22Rv1 (cell line): ENCODE data around the gene JPT1.

Experiments used
- H3K27ac ChIP-seq: fragments of 450-650 bp; 2 replicates; pipeline ENCODE4 v1.5.1; 2017
- CTCF ChIP-seq: fragments of 450-650 bp; IDR thresholded peaks from 2 replicates; pipeline ENCODE4 v1.5.1; 2017; ENCODE audit warnings: mild to moderate bottlenecking
- ZFX ChIP-seq: fragments of 450-650 bp; IDR thresholded peaks from 2 replicates; pipeline ENCODE4 v1.6.1; 2017; ENCODE audit warnings: antibody characterized with exemption, borderline replicate concordance

Gene JPT1

GRCh38 chr17:75154195-75155106, at the start of gene JPT1:
Gene JPT1 (minus strand): TSS chr17:75154512. CDS start chr17:75154397, 115 bp downstream.
- TF ChIP-seq CTCF (no peak), ZFX (no peak)
- peak within 1 kb of the TSS; percentile 80 for H3K27ac ChIP-seq

GRCh38 chr17:75199886-75200618, 45.7 kb upstream of the JPT1 start:
- no peak overlapping the region for H3K27ac ChIP-seq

GRCh38 chr17:75194879-75195278, 40.6 kb upstream of the JPT1 start:
- H3K27ac ChIP-seq, result no peak overlapping the region
- TF ChIP-seq ZFX, result no peak
- TF ChIP-seq CTCF, result no peak

More at GRCh38 chr17:75199886-75200618, 45.7 kb upstream of the JPT1 start:
- TF ChIP-seq CTCF (no peak), ZFX (no peak)

- H3K27ac ChIP-seq, result no peak overlapping the region
- TF ChIP-seq ZFX (no peak), CTCF (no peak)
These were observed 37.3 kb upstream of the JPT1 start for GRCh38 chr17:75191584-75191983.

- TF ChIP-seq CTCF, result no peak
- TF ChIP-seq ZFX, result no peak
- H3K27ac ChIP-seq, result no peak overlapping the region
These were observed 34.3 kb upstream of the JPT1 start for GRCh38 chr17:75188614-75189013.

GRCh38 chr17:75183999-75184884, 29.9 kb upstream of the JPT1 start:
- TF ChIP-seq ZFX (no peak), CTCF (no peak)
- no peak overlapping the region for H3K27ac ChIP-seq
